Loucy (cell line): Measurements from ENCODE around the gene BTBD19.
"Not testable (repeated sequence)": the region's sequence is repeated elsewhere in the genome, so short reads cannot be mapped to it uniquely, and the experiment has no call there.

Source experiments
- H2AFZ ChIP-seq: fragments of 200-600 bp; sonication (generic); 2 replicates; pipeline ENCODE4 v1.6.0; 2016; ENCODE audit warnings: antibody characterized with exemption, mild to moderate bottlenecking, low read length, moderate library complexity
- H3F3A ChIP-seq: fragments of 200-600 bp; 2 replicates; pipeline ENCODE4 v1.6.0; 2016; ENCODE audit warnings: antibody characterized with exemption, low read depth, mild to moderate bottlenecking
- H3K27me3 ChIP-seq: fragments of 200-600 bp; sonication (generic); 2 replicates; pipeline ENCODE4 v1.6.1; 2014; ENCODE audit warnings: low read length, mild to moderate bottlenecking; ENCODE audit not compliant: insufficient read depth, poor library complexity, severe bottlenecking
- H3K36me3 ChIP-seq: fragments of 200-600 bp; sonication (generic); 2 replicates; pipeline ENCODE4 v1.6.1; 2016; ENCODE audit warnings: low read length; ENCODE audit not compliant: insufficient read depth
- H3K4me1 ChIP-seq: fragments of 200-600 bp; sonication (generic); 2 replicates; pipeline ENCODE4 v1.5.1; 2014; ENCODE audit warnings: low read length, mild to moderate bottlenecking; ENCODE audit not compliant: insufficient read depth, poor library complexity, severe bottlenecking
- H3K4me2 ChIP-seq: fragments of 200-600 bp; sonication (generic); 2 replicates; pipeline ENCODE4 v1.6.0; 2014; ENCODE audit warnings: antibody characterized with exemption, low read length, low read depth, mild to moderate bottlenecking; ENCODE audit not compliant: poor library complexity, severe bottlenecking
- H3K4me3 ChIP-seq: fragments of 200-600 bp; sonication (generic); 2 replicates; pipeline ENCODE4 v1.5.1; 2014; ENCODE audit warnings: low read length, mild to moderate bottlenecking, mixed read lengths; ENCODE audit not compliant: poor library complexity, severe bottlenecking
- H3K79me2 ChIP-seq: fragments of 200-600 bp; sonication (generic); 2 replicates; pipeline ENCODE4 v1.6.1; 2014; ENCODE audit warnings: low read length; ENCODE audit not compliant: insufficient read depth
- H3K9ac ChIP-seq: fragments of 200-600 bp; sonication (generic); 2 replicates; pipeline ENCODE4 v1.6.0; 2014; ENCODE audit warnings: mild to moderate bottlenecking, low read depth, low read length, moderate library complexity; ENCODE audit not compliant: poor library complexity, severe bottlenecking
- H3K9me2 ChIP-seq: fragments of 200-600 bp; sonication (generic); replicated peaks from 2 replicates; pipeline ENCODE4 v1.6.1; 2016; ENCODE audit warnings: low read depth, low read length, mixed read lengths
- H3K9me3 ChIP-seq: fragments of 200-600 bp; sonication (generic); 2 replicates; pipeline ENCODE4 v1.6.1; 2014; ENCODE audit warnings: mild to moderate bottlenecking, antibody characterized with exemption, low read length, low read depth; ENCODE audit not compliant: insufficient read depth
- H4K20me1 ChIP-seq: fragments of 200-600 bp; sonication (generic); 2 replicates; pipeline ENCODE4 v1.6.0; 2014; ENCODE audit warnings: antibody characterized with exemption, low read length, mild to moderate bottlenecking; ENCODE audit not compliant: insufficient read depth, poor library complexity, severe bottlenecking
- CTCF ChIP-seq: fragments of 200-600 bp; sonication (generic); conservative IDR thresholded peaks from 2 replicates; pipeline ENCODE4 v1.5.1; 2014; ENCODE audit warnings: mild to moderate bottlenecking, antibody characterized with exemption, low read length
- EZH2phosphoT487 ChIP-seq: fragments of 200-600 bp; IDR thresholded peaks from 2 replicates; pipeline ENCODE4 v1.6.1; 2018; ENCODE audit warnings: antibody characterized with exemption, mild to moderate bottlenecking, moderate library complexity, borderline replicate concordance

Gene BTBD19

GRCh38 chr1:44822981-44823451, 14.7 kb downstream of the BTBD19 start:
- Histone ChIP-seq H4K20me1 (no peaks in the 10 kb centered on the region), H3K4me3 (no peak overlapping the region), H3K4me1 (peaks cover 5% of the 10 kb centered on the region), H3K36me3 (no peaks in the 10 kb centered on the region), H3K9me2 (no peaks in the 10 kb centered on the region), H3K79me2 (no peaks in the 10 kb centered on the region), H2AFZ (no peak overlapping the region), H3K9ac (no peak overlapping the region), H3F3A (0 out of 2 replicates have a peak, but pooled peaks cover 2% of the 10 kb centered on the region), H3K27me3 (no peaks in the 10 kb centered on the region), H3K4me2 (no peak overlapping the region), H3K9me3 (no peaks in the 10 kb centered on the region)
- no peak for TF ChIP-seq EZH2phosphoT487

- not testable (repeated sequence) for H3K9me2 ChIP-seq, H3K79me2 ChIP-seq
Observed at GRCh38 chr1:44824392-44824791, 16.1 kb downstream of the BTBD19 start.

GRCh38 chr1:44826375-44827196, 18.3 kb downstream of the BTBD19 start:
- H3K27me3 ChIP-seq: no peaks in the 10 kb centered on the region
- H3F3A ChIP-seq: no peaks in the 10 kb centered on the region
- H3K4me3 ChIP-seq: no peak overlapping the region
- H3K4me2 ChIP-seq: no peak overlapping the region
- H3K79me2 ChIP-seq: no peaks in the 10 kb centered on the region
- no peaks in the 10 kb centered on the region for H3K9me2 ChIP-seq
- H4K20me1 ChIP-seq: no peaks in the 10 kb centered on the region
- TF ChIP-seq EZH2phosphoT487 (no peak), CTCF (no peak)
- no peak overlapping the region for H2AFZ ChIP-seq
- H3K9ac ChIP-seq: no peak overlapping the region
- H3K4me1 ChIP-seq: no peaks in the 10 kb centered on the region
- H3K36me3 ChIP-seq: no peaks in the 10 kb centered on the region
- no peaks in the 10 kb centered on the region for H3K9me3 ChIP-seq

More at GRCh38 chr1:44824392-44824791, 16.1 kb downstream of the BTBD19 start:
- H4K20me1 ChIP-seq, H3K27me3 ChIP-seq, H3F3A ChIP-seq, H3K4me1 ChIP-seq, H3K4me3 ChIP-seq, H2AFZ ChIP-seq, H3K9ac ChIP-seq, H3K9me3 ChIP-seq, H3K4me2 ChIP-seq, H3K36me3 ChIP-seq: not testable (repeated sequence)

GRCh38 chr1:44827197-44828002, 19.1 kb downstream of the BTBD19 start:
- Histone ChIP-seq H3K36me3 (no peaks in the 10 kb centered on the region), H3K4me3 (no peak overlapping the region), H3K9ac (no peak overlapping the region), H3K27me3 (no peaks in the 10 kb centered on the region), H4K20me1 (no peaks in the 10 kb centered on the region), H3K79me2 (no peaks in the 10 kb centered on the region), H2AFZ (no peak overlapping the region), H3K9me2 (no peaks in the 10 kb centered on the region), H3K4me1 (no peaks in the 10 kb centered on the region), H3F3A (no peaks in the 10 kb centered on the region), H3K9me3 (no peaks in the 10 kb centered on the region), H3K4me2 (no peak overlapping the region)
- TF ChIP-seq CTCF (no peak), EZH2phosphoT487 (no peak)
